ENCODE measurements around the gene MREG. TPM values are rescaled to one million over a fixed set of nuclear protein-coding genes. Genes with fewer than 3 reads are reported as not detected.

MREG gene
- total and polyA plus RNA-seq, 2 experiments from 2014 or later = 1.3 to 1.6 TPM

DNA sequence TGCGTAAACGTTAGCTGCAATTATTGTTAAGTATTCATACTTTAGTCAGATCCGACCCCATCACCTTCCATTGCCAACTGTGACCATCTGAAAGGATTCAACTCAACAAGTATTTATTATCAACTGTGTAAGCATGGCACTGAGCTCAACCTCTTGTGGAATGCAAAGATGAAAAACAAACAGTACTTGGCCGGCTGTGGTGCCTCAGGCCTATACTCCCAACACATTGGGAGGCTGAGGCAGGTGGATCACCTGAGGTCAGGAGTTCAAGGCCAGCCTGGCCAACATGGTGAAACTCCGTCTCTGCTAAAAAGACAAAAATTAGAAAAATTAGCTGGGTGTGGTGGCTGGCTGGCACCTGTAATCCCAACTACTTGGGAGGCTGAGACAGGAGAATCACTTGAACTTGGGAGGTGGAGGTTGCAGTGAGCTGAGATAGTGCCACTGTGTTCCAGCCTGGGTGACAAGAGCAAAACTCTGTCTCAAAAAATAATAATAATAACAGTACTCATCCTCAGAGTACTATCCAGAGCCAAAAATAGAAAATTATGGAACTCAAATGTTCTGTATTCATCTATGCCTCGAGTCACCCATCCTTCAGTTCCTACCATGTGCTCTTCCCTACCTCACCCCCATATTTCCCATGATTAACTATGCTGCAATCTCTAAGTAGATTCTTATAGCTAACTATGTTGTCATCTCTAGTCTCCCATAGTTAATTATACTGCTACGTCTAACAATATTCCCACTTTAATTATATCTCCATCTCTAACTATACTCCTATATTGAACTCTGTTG lies 8.6 kb upstream of the MREG start:
- DNase-seq (ENCODE audit: low read depth in 1 of 2, low spot score in 1 of 2) = no peak
- Histone ChIP-seq H3K4me3 (no peak overlapping the region), H3K27ac (no peak overlapping the region), H3K4me1 (ENCODE audit: low read depth) (no peaks in the 10 kb centered on the region), H3K9me3 (ENCODE audit: low read depth) (no peaks in the 10 kb centered on the region), H3K36me3 (no peaks in the 10 kb centered on the region), H3K27me3 (no peaks in the 10 kb centered on the region)
- TF ChIP-seq CTCF (IDR thresholded peaks at IDR 0.05; ENCODE audit: low read depth, low read length) = no peak

DNA sequence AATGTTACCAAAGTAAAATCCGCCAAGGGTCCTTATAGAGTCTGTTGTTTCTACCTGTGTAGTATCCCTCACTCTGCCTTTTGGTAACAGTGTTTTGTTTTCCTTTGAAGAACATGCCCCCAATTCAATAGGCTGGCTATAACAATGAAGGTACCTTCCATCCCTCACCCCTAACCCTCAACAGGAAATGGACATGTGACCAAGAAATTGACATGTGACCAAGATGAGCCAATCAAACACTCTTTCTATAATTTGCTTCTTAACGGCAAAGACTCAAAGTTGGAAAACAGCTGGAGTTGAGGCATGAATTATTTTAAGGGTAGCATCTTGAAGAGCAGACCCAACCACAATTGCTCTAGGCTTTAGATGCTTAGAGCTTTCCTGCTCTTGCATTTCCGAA lies 5.4 kb upstream of the MREG start:
- H3K36me3 ChIP-seq = no peaks in the 10 kb centered on the region
- no peak for DNase-seq (ENCODE audit: low read depth in 1 of 2, low spot score in 1 of 2)
- no peak overlapping the region for H3K27ac ChIP-seq
- TF ChIP-seq CTCF (IDR thresholded peaks at IDR 0.05; ENCODE audit: low read depth, low read length) = no peak
- no peak overlapping the region for H3K4me3 ChIP-seq
- no peaks in the 10 kb centered on the region for H3K27me3 ChIP-seq
- no peaks in the 10 kb centered on the region for H3K4me1 ChIP-seq (ENCODE audit: low read depth)
- no peaks in the 10 kb centered on the region for H3K9me3 ChIP-seq (ENCODE audit: low read depth)

DNA sequence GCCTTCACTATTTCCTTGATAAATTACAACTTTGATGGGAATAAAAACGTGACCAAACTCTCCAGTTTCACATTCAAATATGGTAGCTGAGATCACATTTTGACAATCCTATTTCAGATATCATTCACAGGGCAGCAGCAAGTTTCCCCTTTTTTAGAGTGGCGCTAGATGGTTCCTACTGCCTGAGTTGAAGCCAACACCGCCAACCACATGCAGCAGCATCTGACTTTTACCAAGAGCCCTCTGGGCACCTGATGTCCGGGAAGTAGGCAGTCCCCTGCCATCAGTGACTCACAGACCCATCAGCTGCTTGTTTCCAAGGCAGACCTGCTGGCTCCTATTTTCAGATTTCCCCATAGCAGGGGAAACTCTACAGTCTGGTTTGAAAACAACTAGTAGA lies 4.0 kb upstream of the MREG start:
- H3K4me3 ChIP-seq = no peak overlapping the region
- no peak for TF ChIP-seq CTCF (IDR thresholded peaks at IDR 0.05; ENCODE audit: low read depth, low read length)
- no peaks in the 10 kb centered on the region for H3K36me3 ChIP-seq
- H3K4me1 ChIP-seq (ENCODE audit: low read depth) = peaks cover 6% of the 10 kb centered on the region
- no peaks in the 10 kb centered on the region for H3K27me3 ChIP-seq
- no peak for DNase-seq (ENCODE audit: low read depth in 1 of 2, low spot score in 1 of 2)
- no peak overlapping the region for H3K27ac ChIP-seq
- H3K9me3 ChIP-seq (ENCODE audit: low read depth) = no peaks in the 10 kb centered on the region

DNA sequence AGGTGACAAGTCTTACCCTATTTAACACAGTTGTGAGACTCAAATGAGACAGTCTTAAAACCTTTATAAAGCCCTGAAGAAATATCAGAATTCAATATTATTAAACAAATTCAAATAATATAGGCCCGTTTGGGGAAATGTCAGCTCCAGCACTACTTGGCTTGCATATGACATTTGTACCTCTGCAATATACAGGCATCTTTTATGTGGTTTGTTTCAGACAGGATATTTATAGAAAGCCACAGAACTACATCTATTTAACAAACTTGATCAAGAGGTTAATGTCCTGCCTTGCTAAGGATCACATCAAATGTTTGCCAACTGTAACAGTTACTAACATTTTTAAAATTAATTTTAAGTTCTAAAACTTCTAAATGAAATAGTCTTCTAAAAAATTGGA lies 3.2 kb upstream of the MREG start:
- TF ChIP-seq CTCF (IDR thresholded peaks at IDR 0.05; ENCODE audit: low read depth, low read length) = no peak
- Histone ChIP-seq H3K27ac (no peak overlapping the region), H3K27me3 (no peaks in the 10 kb centered on the region), H3K4me1 (ENCODE audit: low read depth) (peaks cover 10% of the 10 kb centered on the region), H3K4me3 (no peak overlapping the region), H3K36me3 (no peaks in the 10 kb centered on the region), H3K9me3 (ENCODE audit: low read depth) (no peaks in the 10 kb centered on the region)
- no peak for DNase-seq (ENCODE audit: low read depth in 1 of 2, low spot score in 1 of 2)

- Histone ChIP-seq H3K4me3 (no peak overlapping the region), H3K27ac (no peak overlapping the region), H3K9me3 (ENCODE audit: low read depth) (no peaks in the 10 kb centered on the region), H3K27me3 (no peaks in the 10 kb centered on the region), H3K36me3 (no peaks in the 10 kb centered on the region), H3K4me1 (ENCODE audit: low read depth) (peaks cover 10% of the 10 kb centered on the region)
- DNase-seq (ENCODE audit: low read depth in 1 of 2, low spot score in 1 of 2) = no peak
- TF ChIP-seq CTCF (IDR thresholded peaks at IDR 0.05; ENCODE audit: low read depth, low read length) = no peak
Measured at GRCh38 chr2:216015722-216016464, 2.5 kb upstream of the MREG start.
